ENCODE results near the gene PLCXD3.
"Not testable (repeated sequence)": the region's sequence is repeated elsewhere in the genome, so short reads cannot be mapped to it uniquely, and the experiment has no call there.

Gene PLCXD3

GRCh38 chr5:41510176-41510831 lies at the start of gene PLCXD3:
Gene PLCXD3 (minus strand): TSS chr5:41510601. CDS start chr5:41510526, 75 bp downstream.
- DNase-seq (ENCODE audit: low read depth) = no peak

GRCh38 chr5:41559184-41559583 lies 48.8 kb upstream of the PLCXD3 start:
- DNase-seq (ENCODE audit: low read depth) = no peak

DNA sequence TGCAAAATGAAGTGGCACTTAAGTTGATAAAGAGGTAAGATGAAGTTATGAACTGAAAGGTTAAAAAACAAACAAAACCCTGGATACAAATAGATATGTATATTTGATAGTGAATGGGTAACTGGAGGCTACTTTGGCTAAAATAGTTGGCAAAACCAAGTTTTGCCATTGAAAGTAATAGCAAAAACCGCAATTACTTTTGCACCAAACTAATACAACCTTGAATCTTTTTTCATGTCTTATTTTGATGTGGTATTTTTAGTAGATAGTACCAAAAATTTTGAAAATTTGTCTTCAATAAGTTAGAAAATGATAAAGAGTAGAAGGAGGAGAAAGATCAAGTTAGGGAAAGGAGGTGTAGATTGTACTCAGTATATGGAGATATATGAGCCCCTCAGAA lies 47.9 kb upstream of the PLCXD3 start:
- DNase-seq (ENCODE audit: low read depth) = no peak

DNA sequence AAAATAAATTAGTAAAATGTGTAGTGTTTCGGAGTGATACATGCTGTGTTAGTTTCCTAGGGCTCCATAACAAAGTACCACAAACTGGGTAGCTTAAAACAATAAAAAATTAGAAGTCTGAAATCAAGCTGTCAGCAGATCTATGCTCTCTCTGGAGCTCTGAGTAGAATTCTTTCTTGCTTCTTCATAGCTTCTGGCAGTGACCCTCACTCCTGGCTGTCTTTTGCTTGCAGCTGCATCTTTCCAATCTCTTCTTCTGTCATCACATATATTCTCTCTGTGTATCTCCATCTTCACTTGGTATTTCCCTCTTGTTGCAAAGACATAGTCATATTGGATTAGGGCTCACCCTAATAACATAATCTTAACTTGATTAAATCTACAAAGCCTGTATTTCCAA lies 37.6 kb upstream of the PLCXD3 start:
- DNase-seq (ENCODE audit: low read depth) = no peak

- no peak for DNase-seq (ENCODE audit: low read depth)
Measured at GRCh38 chr5:41542183-41542582, 31.8 kb upstream of the PLCXD3 start.

GRCh38 chr5:41539454-41539853 lies 29.1 kb upstream of the PLCXD3 start:
- DNase-seq (ENCODE audit: low read depth) = no peak

GRCh38 chr5:41537581-41537980 lies 27.2 kb upstream of the PLCXD3 start:
- DNase-seq (ENCODE audit: low read depth) = no peak

DNA sequence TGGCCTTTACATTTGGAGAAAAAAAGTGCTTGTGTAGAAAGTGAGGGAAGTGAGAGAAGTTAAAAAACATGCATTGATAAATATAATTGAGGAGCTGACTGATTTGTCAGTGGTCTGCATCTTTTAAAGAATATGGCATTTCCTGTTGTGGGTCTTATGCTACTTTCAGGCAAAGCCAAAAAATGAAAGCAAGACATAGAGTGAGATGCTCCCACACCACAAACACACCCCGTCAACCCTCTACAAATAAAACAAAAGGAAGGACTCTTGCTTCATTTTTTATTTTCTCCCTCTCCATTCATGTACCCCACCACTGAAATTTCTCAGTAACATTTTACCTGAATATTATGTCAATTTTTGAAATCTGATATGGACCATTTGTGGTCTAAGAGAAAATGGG lies 22.1 kb upstream of the PLCXD3 start:
- no peak for DNase-seq (ENCODE audit: low read depth)

DNA sequence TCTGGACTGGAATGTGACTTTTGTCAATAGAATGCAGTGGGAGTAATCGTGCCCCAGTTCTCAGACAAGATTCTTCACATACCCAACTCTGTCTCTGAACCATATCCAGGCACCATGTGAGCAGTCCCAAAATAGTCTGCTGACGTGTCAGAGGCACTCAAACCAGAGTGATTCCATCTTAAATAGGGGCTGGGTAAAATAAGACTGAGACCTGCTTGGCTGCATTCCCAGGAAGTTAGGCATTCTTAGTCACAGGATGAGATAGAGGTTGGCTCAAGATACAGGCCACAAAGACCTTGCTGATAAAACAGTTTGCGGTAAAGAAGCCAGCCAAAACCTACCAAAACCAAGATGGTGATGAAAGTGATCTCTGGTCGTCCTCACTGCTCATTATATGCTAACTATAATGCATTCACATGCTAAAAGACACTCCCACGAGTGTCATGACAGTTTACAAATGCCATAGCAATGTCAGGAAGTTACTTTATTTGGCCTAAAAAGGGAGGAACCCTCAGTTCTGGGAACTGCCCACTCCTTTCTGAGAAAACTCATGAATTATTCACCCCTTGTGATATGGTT lies 16.9 kb upstream of the PLCXD3 start:
- no peak for DNase-seq (ENCODE audit: low read depth)

DNA sequence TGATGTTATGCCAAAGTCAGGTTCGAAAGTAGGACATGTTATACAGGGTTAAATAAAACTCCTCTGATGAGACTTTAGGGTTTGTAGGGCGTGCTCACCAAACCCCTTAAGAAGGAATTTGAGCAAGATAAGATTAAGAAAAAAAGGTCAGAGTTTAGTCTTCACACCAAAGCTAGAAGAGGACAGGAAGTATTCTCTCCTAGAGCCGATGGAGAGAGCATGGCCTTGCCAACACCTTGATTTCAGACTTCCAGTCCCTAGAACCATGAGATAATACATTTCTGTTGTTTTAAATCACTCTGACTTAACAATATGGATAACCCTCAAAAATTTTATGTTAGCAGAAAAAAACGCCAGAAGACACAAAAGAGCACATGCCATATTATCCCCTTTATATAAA lies 16.3 kb upstream of the PLCXD3 start:
- DNase-seq (ENCODE audit: low read depth) = no peak

DNA sequence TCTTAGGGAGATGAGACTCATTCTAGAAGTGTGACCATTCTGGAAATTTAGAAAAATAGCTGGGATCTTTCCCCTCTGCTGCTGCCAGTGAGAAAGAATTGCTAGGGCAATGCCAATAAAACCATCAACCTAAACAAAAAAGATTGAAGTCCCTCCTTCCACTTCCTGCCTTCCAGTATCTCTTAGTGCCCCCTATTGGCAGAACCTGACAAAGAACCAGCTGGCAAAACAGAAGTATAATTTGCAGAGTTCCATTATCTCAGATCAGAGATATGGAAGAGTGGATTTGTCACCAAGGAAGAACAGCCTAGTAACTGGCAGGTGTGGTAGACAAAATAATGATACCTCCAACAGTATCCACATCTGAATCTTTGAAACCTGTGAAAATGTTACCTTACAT lies 13.8 kb upstream of the PLCXD3 start:
- DNase-seq (ENCODE audit: low read depth) = no peak

GRCh38 chr5:41522193-41522786 lies 11.9 kb upstream of the PLCXD3 start:
- no peak for DNase-seq (ENCODE audit: low read depth)

DNA sequence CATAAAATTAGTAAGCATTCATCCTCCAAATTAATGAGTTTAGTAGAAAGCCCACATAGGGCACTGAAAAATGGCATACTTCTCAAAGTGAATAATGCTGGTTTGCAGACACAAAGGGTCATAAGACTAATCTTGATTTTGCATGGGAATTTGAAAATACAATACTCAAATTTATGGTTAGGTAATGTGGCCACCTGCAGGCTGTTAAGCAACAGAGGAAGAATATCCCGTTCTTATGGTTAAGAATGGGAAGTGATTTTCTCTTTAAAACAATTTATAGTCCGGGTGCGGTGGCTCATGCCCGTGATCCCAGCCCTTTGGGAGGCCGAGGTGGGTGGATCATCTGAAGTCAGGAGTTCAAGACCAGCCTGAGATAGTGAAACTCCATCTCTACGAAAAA lies 9.4 kb upstream of the PLCXD3 start:
- no peak for DNase-seq (ENCODE audit: low read depth)

DNA sequence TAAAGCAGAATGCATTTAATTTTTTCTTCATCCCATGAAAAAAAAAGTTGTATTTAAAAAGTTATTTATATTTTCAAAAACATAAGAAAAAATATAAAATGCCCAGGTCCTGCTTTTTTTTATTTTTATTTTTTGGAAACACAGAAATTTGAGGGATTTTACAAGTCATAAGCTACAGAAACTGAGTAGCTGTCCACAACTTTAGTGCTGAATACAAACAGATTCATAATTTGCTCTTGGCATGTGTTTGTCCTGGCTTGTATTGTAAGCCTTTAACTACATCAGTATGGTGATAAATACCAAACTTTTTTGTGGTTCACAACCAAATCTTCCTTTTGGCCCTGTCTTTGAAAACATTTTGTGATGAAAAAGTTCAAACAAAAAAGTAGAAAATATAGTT lies 7.5 kb upstream of the PLCXD3 start:
- DNase-seq (ENCODE audit: low read depth) = no peak

DNA sequence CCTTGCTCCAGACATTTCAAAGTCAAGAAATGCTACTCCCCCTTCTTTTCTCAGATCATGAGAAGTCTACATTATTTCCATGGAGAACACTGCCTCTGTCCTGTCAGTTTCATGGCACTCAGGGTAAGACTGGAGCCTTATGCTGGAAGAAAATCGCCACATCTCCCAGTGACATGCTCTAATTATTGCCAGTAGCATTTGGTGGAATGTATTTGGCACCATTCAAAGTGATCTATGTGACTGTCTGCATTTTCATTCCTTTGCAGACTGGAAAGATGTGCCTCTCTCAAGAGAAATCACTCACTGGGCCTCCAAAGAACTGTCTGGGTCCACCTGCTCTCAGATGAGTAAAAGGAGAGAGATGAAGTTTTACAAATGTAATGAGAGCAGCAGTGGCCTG lies 840 bp upstream of the PLCXD3 start:
- no peak for DNase-seq (ENCODE audit: low read depth)

GRCh38 chr5:41509399-41510175 lies 814 bp downstream of the PLCXD3 start:
- DNase-seq (ENCODE audit: low read depth) = no peak

GRCh38 chr5:41508696-41509398 lies 1.6 kb downstream of the PLCXD3 start:
- no peak for DNase-seq (ENCODE audit: low read depth)

GRCh38 chr5:41508186-41508585 lies 2.2 kb downstream of the PLCXD3 start:
- DNase-seq (ENCODE audit: low read depth) = no peak

DNA sequence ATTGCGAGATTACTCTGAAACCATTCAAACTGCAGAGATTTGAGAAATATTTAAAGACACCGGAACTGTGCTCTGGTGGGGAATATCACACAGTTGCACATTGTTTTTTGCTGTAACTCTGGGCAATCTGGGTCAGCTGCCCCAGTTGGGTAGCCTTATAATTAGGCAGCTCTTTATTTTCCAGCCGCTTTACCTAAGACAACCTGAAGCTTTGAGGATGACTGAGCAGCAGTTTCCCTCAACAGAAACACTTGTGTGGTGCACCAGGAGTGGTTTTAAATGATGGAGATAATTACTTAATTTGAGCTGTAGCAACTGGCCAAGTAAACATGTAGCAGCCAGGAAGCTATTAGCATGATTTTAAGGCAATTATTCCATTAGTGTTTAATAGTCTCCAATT lies 2.9 kb downstream of the PLCXD3 start:
- DNase-seq (ENCODE audit: low read depth) = no peak

- DNase-seq (ENCODE audit: low read depth) = no peak
Measured at GRCh38 chr5:41503860-41504259, 6.5 kb downstream of the PLCXD3 start.

DNA sequence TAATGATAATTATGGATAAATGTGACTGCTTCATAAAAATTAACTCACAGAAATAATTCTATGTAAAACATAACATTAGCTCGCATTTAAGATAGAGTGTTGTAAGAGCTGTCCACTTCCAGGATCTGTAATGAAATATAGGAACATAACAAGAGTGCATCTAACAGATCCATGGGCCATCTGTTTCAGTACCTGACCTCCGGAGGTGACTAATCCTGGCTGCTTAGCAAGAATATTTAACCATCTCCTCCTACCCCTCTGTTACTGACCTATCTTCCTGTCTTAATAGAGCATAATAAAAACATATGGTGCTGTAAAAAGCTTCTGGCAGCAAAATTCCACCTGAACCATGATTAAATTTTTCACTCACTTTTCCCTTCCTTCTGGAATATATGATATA lies 7.1 kb downstream of the PLCXD3 start:
- no peak for DNase-seq (ENCODE audit: low read depth)

DNA sequence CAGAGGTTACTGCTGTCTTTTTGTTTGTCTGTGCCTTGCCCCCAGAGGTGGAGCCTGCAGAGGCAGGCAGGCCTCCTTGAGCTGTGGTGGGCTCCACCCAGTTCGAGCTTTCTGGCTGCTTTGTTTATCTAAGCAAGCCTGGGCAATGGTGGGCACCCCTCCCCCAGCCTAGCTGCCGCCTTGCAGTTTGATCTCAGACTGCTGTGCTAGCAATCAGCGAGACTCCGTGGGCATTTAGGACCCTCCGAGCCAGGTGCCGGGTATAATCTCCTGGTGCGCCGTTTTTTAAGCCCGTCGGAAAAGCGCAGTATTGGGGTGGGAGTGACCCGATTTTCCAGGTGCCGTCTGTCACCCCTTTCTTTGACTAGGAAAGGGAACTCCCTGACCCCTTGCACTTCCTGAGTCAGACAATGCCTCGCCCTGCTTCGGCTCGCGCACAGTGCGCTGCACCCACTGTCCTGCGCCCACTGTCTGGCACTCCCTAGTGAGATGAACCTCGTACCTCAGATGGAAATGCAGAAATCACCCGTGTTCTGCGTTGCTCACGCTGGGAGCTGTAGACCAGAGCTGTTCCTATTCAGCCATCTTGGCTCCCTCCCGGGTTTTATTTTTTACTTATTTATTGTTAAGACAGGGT lies 16.8 kb downstream of the PLCXD3 start:
- DNase-seq (ENCODE audit: low read depth) = not testable (repeated sequence)
